Femur (tissue), 1 donor: Measurements from ENCODE around the gene RBM10.
"Not testable (repeated sequence)": the region's sequence is repeated elsewhere in the genome, so short reads cannot be mapped to it uniquely, and the experiment has no call there.

Source experiments
- DNase-seq: peaks from one replicate; pipeline ENCODE4 v3.0.0-alpha.2; 2017

RBM10 gene

DNA sequence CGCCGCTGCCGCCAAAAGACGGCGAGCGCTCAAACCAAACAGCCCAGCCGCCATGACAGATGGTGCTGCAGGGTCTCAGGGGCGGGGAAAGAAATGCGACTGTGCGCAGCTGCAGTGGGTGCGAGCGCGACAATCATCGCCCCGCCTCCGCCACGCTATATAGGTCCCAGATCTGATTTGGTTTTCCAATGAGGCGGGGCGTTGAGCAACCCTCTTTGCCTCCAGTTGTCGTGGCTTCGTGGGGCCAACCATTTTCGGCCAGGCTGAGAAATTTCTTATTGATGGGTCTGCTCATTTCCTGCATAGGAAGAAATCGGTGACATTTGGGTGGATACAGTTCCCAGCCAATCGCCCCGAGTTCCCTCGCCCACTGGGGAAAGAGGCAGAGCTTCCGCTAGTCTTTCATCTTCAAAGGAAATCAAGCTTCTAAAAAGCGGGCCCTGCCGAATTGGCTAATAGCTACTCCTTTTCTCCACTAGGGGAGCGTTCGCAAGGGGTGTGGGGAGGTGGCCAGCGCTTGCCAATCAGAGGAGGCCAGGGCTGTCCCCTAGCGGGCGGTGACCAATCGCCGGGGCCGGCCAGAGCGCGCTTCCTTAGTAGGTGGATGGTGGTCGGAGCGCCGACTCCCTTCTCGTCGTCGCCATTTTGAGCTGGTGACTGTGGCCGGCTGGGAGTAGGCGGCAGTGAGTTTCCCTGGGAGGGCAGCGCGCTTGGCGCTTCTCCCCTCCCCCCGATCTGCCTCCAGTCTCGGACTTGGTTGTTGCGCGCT is at the start of gene RBM10, which contains the start of gene NDUFB11:
RBM10 (plus strand) TSS at position 596 of the 769 bp plus-strand sequence. CDS start 2,261 bp downstream, outside the sequence.
NDUFB11 (minus strand) TSS at position 77 of the 769 bp plus-strand sequence; CDS start at position 54, 23 bp downstream.
- DNase-seq = peak; percentile 96

GRCh38 chrX:47097018-47097417 is 48.0 kb upstream of the RBM10 start:
- no peak for DNase-seq

DNA sequence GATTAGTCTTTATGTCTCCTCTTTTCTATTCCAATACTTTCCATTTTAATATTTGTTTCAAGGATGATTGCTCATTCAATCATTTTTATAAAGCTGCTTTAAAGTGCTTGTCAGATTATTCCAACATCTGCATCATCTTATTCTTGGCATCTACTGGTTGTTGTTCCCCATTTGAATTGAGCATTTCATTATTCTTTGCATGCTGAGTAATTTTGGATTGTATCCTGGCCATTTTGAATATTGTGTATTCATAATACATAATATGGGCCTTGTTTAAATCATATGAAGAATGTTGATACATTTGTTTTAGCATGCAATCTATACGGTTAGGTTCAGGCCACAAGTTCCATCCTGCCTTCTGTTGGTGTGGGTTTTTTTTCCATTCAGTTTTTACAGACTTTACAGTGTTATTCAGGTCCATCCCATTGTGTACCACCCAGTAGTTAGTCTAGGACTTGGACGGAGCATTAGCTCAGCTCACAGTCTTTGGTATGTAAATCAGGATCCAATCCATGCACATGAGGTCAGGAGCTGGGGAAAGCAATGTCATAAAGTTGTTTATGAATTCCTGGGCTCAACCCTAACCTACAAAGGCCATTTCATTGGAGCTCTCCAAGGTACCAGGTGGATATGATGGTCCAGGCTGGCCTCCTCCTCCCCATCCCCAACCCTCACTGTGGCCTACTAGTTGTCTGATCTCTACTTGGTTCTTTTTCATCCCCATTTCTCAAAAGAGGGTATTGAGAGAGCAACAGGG is 46.5 kb upstream of the RBM10 start:
- no peak for DNase-seq

- DNase-seq = no peak
These were observed 43.8 kb upstream of the RBM10 start for GRCh38 chrX:47101206-47101605.

- DNase-seq = not testable (repeated sequence)
These were observed 33.9 kb upstream of the RBM10 start for GRCh38 chrX:47110936-47111615.

GRCh38 chrX:47112316-47112954 is 32.6 kb upstream of the RBM10 start:
- DNase-seq = no peak

- not testable (repeated sequence) for DNase-seq
These were observed 28.4 kb upstream of the RBM10 start for GRCh38 chrX:47116551-47117110.

DNA sequence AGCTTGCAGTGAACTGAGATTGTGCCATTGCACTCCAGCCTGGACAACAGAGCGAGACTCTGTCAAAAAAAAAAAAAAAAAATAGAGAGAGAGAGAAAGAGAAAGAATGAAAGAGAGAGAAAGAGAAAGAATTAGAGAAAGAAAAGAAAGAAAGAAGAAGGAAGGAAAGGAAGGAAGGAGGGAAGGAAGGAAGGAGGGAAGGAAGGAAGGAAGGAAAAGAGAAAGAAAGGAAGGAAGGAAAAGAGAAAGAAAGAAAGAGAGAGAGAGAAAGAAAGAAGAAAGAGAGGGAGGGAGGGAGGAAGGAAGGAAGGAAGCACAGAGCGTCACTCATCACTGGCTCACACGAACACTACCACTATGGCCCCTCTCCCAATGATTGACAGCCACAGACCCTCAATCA is 20.6 kb upstream of the RBM10 start:
- not testable (repeated sequence) for DNase-seq

- DNase-seq = peak; percentile 96
These were observed 15.7 kb upstream of the RBM10 start for GRCh38 chrX:47129157-47129898.

- no peak for DNase-seq
These were observed 15.1 kb upstream of the RBM10 start for GRCh38 chrX:47129899-47130358.

GRCh38 chrX:47133493-47133892 is 11.5 kb upstream of the RBM10 start:
- DNase-seq = no peak

DNA sequence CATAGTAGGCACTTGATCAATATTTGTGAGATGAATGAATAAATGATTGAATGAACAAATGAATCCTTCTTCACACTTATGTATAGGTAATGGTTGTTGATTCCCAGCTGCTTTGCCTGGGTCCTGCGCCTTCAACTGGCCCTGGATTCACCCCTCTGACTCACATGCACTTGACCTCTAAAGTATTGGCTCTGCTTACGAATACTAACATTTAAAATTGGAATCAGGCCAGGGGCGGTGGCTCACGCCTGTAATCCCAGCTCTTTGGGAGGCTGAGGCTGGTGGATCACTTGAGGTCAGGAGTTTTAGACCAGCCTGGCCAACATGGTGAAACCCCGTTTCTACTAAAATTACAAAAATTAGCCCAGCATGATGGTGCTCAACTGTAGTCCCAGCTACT is 9.4 kb upstream of the RBM10 start:
- not testable (repeated sequence) for DNase-seq

GRCh38 chrX:47138171-47138570 is 6.8 kb upstream of the RBM10 start:
- no peak for DNase-seq

GRCh38 chrX:47143894-47144625 is 961 bp upstream of the RBM10 start:
- DNase-seq = no peak

DNA sequence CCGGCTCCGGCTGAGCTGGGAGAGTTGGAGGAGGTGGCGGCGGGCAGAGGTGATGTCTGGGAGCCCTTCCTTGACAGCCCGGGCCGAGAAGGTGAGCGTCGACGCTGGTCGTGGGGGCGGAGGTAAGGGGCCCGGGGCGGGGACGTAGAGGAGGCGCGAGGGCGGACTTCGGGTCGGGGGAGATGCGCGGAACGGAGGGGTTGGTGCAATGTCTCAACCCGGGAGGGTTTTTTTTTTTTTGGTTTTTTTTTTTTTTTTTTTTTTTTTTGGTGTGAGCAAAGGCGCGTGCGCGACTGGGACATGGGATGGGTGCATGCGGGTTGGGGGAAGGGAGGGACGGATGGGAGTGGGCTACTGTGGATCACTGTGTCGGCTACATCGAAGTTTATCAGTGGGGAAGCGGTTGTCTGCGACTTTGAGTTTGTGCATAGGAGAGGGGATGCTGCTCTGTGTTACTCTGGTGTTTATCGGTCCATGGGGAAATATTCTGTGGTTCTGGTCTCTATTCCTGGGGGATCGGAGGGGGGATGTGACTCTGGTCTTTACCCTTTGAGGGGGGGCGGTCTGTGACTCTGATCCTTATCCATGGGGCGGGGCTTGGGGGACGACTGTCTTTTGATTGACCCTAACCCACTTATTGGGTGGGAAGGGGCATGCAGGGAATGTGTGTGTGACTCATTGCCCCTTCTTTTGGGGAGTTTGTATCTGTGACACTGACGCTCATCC is 537 bp downstream of the RBM10 start:
- DNase-seq = no peak

- no peak for DNase-seq
These were observed 1.3 kb downstream of the RBM10 start for GRCh38 chrX:47146121-47146935.

DNA sequence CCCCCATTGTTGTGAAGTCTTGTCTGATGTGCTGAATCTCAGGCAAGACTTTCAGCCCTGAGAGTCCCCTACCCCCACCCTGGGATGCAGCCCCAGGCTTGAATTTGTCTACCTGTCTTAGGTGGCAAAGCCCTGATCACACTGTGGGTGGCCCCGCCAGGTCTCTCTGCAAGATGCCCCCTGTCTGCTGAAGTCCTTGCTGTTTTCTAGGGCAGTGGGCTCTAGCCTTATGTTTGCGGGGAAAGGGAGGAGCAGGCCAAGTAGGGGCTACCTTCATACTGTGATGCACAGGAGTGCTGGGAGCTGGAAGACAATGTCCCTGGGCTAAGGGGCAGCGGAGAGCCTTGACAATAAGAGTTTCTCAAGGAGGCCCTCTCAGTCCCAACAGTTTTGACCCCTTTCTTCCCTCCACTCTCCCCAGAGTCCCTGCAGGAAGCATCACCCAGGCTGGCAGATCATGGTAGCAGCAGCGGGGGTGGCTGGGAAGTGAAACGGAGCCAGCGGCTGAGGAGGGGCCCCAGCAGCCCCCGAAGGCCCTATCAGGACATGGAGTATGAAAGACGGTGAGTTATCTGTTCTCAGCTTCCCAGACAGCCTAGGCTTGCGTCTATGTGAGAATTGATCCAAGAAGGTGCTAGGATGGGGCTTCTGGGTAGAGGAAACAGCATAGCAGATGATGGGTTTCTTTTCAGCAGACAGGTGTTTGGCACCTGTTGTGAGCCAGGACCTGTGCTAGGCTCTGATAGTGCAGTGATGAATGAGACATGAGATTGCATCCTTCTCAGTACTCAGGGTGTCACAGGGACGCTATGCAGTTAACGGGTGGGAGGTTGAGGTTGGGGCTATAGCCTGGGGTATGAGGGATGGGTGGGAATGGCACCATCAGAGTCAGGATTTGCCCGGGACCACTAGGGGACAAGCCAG is 2.2 kb downstream of the RBM10 start:
- no peak for DNase-seq

- DNase-seq = no peak
These were observed 3.9 kb downstream of the RBM10 start for GRCh38 chrX:47148946-47149345.
